ENCODE data around the gene GPR141. TPM values are rescaled to one million over a fixed set of nuclear protein-coding genes. Genes with fewer than 3 reads are reported as not detected.

Gene GPR141
- total RNA-seq, 1 donor from 2014 or later: not detected

- DNase-seq (ENCODE audit: low spot score): no peak
- no peak for ATAC-seq
Observed at GRCh38 chr7:37781156-37781555, 97.6 kb downstream of the GPR141 start.

- DNase-seq (ENCODE audit: low spot score): no peak
- ATAC-seq: no peak
Observed at GRCh38 chr7:37782166-37782565, 98.6 kb downstream of the GPR141 start.

GRCh38 chr7:37784015-37784414, 100.4 kb downstream of the GPR141 start:
- DNase-seq (ENCODE audit: low spot score) (no peak), ATAC-seq (no peak)

- ATAC-seq (peak; percentile 22), DNase-seq (ENCODE audit: low spot score) (no peak)
Observed at GRCh38 chr7:37786741-37787569, 103.4 kb downstream of the GPR141 start.

Other genes starting within 250 kb of the GPR141 start
- gene ELMO1, start 234.9 kb upstream of the GPR141 start, total RNA-seq: 21.2 TPM
- gene NME8, start 164.8 kb downstream of the GPR141 start, total RNA-seq: not detected
- 0.05 TPM for gene SFRP4, start 233.1 kb downstream of the GPR141 start, total RNA-seq
- gene EPDR1, start 236.9 kb downstream of the GPR141 start, total RNA-seq: 7.9 TPM

Data from left lobe of liver (tissue), 2 donors.